ENCODE data around the gene CCL15.
"Not testable (repeated sequence)": the region's sequence is repeated elsewhere in the genome, so short reads cannot be mapped to it uniquely, and the experiment has no call there.

The CCL15 gene, protein sequence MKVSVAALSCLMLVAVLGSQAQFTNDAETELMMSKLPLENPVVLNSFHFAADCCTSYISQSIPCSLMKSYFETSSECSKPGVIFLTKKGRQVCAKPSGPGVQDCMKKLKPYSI

DNA sequence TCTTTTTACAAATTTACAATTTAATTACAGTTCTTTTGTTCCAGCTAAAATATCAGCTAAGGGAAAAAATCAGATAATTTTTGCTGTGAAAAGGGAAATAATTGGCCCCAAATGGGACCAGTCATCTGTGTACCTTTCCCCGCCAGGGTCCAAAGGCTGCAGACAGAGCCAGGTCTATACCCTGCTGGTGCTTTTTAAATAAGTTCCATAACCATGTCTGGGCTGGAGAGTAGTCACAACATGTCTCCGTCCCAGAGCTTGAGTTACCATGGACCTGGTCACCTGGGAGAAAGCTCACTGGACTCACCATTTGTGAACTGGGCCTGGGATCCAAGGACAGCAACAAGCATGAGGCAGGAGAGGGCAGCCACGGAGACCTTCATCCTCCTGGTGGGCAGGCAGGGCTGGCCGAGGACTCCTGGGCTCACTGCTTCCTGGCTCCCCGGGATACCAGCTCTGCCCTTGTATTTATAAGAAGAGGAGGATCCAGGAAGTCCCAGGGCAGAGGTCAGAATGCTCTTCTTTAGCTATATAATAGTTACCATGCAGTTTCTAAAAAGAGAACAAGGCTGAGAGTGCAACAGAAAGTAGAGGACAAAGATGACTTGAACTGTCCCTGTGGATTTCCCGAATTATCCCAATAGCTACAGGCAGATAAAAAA is at the start of gene CCL15:
Gene CCL15 (minus strand): TSS at position 444 of the 662 bp plus-strand sequence. CDS start 61 bp downstream, at position 383.
- no peak for DNase-seq

DNA sequence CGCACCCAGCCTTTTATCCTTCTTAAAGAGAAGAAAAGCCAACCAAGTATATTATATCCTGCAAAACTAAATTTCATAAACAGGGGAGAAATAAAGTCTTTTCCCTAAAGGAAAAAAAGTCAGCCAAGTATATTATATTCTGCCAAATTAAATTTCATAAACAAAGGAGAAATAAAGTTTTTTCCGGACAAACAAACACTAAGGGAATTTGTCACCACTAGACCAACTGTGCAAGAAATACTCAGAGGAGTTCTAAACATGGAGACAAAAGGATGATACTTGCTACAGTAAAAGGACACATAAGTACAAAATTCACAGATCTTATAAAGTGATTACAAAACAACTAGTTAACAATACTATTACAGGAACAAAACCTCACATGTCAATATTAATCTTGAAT is 48.3 kb upstream of the CCL15 start:
- no peak for DNase-seq

DNA sequence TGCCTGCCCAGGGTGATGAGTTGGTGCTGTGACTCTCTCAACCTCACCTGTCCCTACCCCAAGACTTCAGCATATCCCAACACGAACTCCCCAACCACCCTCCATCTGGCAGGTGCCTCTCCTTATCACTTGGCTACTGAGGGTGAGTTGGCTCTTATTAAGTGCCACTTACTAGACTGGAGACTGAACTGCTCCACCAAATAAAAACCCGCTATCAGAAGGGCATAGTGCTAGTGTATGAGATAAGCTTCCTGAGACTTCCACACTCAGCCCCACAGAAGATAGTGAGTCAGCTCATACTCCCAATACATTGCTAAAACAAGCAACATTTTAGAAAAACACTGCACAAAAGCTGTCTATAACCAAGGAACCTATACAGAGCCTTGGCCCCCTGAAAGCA is 46.7 kb upstream of the CCL15 start:
- DNase-seq: no peak

DNA sequence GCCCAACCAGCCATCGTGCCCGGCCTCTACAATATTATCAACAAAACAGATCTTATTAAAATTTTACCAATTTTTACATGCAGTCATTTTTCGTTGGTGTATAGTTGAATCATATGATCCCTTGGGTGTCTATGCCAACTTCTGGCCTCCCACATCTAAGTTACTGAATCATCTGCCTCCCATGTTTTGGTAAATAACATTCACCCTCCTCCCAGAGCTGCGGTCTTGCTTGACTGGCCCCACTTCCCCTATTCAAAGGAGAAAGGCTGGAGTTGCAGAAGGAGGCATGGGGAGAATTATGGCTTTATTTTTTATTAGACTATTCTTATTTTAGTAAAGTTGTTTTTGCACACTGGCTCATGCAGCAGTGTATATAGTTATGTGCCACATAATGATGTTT is 34.9 kb upstream of the CCL15 start:
- DNase-seq: no peak

DNA sequence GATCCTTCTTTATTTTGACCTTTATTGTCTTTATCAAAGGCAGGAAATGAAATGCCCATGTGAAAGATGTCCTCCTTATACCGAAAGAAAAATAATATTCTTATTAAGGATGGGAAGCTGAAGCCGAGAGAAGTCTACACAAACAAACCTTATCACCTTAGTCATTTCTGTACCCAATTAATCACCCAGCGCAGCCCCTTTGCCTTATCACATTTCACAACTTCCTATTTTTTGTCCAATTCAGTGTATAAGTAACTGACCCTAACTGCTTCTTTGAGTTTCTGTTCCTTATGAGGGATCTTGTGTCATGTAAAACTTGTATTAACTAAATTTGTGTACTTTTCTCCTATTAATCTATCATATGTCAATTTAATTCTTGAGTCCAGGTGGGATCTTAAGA is 32.8 kb upstream of the CCL15 start:
- DNase-seq: no peak

DNA sequence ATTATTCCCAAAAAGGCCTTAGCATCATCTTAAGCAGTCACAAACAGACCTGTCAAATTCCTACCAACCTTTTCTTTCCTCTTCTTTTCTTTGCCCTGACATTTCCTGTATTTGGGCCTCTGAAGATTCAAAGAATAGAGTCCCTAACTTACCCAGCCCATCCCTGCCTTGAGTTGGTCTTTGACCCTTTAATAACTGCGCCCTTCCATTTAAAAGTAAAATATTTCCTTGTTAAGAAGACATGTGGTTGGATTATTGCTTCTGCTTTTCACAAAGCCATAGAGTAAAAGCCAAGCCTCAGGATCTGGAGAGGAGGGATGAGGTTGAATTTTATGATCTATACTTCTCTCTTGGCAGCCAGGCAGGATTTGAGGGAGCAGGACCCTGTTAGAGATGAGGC is 29.6 kb upstream of the CCL15 start:
- no peak for DNase-seq

DNA sequence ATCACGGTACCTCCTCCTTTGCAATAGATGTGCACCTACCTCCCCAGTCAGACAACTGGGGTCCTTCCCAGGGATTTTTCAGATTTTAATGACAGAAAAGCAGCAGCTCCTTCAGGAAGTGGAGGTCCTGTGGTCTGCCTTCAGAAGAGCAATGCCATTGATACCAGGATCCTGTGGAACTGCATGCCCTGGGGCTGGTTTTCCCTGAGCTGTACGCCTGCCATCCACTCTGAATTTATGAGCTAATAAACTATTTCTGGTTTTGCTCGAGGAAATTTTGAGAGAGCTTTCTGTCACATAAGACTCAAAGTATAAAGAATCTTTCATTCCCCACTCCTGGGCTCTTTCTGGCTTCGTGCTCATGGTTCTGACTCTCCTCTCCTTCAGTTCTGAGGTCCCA is 26.4 kb upstream of the CCL15 start:
- DNase-seq: no peak

DNA sequence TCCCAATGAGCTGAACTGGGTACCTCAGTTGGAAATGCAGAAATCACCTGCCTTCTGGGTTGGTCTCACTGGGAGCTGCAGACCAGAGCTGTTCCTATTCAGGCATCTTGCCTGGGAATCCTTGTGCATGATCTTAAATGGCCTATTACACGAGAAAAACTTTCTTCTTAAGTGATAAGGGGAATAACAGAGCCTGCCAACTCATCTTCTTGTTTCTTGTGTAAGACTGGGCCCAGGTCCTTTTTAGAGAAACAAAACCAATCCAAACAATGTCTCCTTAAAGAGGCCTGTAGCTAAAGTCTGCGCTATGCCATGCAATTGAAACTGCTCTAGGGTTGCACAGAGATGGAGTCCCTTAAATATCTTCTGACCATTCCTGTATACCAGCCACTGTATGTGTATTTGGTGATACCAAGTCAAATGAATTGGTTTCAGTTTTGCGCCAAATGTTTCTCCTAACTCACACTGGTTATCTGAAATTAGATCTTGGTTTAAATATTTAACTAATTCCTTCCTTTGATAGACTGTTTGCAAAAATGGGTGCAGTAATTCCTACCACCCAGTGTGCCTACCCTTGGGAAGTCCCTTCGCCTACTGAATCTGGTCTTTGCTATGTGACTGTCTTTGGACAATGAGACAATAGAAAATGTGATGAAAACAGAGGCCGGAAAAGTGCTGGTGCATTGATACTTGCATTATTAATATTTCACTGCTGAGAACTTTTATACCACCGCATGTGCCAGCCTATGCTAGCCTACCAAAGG is 22.9 kb upstream of the CCL15 start:
- no peak for DNase-seq

DNA sequence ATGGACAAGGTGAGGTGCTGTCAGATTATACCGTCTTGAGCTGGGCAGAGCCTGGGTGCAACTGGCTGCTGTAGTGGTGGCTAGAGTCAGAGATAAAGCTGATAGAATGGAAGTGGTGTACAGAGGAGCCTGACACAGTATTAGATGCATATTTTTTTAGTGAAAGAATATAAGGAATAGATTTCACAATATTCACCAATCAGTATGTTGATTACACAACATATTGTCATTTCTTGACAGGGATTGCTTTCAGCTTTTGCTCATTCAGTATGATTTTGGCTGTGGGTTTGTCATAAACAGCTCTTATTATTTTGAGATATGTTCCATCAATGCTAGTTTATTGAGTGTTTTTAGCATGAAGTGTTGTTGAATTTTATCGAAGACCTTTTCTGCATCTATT is 18.1 kb upstream of the CCL15 start:
- DNase-seq: no peak

DNA sequence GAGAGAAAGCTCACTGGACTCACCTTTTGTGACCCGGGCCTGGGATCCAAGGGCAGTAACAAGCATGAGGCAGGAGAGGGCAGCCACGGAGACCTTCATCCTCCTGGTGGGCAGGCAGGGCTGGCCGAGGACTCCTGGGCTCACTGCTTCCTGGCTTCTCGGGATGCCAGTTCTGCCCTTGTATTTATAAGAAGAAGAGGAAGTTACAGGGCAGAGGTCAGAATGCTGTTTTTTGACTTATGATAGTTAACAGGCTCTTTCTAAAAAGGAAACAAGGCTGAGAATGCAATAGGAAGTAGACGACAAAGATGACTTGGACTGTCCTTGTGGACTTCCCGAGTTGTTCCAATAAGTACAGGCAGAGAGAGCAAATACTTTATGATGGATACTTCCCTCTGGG is 16.4 kb upstream of the CCL15 start, which contains the start of gene CCL23:
Gene CCL23 (minus strand): TSS at position 174 of the 400 bp plus-strand sequence. CDS start 75 bp downstream, at position 99.
- no peak for DNase-seq

DNA sequence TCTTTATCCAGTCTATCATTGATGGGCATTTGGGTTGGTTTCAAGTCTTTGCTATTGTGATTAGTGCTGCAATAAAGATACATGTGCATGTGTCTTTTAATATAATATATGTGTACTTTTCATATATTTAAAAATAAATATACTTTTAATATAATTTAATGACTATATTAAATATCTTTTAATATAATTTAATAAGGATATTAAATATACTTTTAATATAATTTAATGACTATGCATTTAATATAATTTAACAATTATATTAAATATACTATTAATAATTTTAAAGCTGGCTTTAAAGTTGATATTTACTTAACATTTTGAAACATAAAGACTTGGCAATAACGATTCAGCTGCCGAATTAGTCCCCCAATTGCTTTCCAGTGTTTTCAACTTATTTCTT is 15.2 kb upstream of the CCL15 start:
- DNase-seq: no peak

DNA sequence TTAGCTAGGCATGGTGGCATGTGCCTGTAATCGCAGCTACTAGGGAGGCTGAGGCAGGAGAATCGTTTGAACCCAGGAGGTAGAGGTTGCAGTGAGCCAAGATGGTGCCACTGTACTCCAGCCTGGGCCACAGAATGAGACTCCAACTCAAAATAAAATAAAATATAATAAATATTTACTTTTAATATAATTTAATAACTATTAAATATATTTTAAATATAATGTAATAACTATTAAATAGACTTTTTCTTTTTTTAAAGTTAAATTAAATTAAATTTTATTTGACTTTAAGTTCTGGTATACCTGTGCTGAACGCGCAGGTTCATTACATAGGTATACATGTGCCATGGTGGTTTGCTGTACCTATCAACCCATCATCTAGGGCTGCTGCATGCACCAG is 14.5 kb upstream of the CCL15 start:
- DNase-seq: not testable (repeated sequence)

DNA sequence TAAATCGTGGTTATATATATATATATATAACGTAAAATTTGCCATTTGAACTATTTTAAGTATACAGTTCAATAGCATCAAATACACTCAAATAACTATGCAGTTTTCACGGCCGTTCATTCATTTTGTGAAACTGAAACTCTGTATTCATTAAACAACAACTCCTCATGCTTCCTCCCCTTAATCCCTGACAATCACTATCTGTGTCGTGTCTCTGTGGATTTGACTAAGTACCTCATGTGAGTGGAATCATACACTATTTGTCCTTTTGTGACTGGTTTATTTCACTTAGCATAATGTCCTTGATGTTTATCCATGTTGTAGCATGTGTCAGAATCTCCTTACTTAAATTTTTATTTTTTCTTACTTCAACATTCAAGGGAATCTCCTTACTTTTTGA is 13.6 kb upstream of the CCL15 start:
- no peak for DNase-seq

DNA sequence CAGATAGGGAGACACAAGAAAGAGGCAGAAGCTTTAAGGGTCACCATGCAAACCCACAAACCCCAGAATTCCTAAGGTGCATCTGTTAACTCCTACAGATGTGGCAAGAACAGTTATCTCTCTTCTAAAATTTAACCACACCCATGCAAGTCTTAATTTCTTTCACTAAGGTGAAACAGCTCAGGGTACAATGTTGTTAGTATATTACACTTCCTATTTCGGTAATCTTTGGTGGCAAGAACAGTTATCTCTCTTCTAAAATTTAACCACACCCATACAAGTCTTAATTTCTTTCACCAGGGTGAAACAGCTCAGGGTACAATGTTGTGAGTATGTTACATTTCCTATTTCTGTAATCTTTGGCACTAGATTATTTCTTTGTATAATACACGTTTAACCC is 9.8 kb upstream of the CCL15 start:
- no peak for DNase-seq

DNA sequence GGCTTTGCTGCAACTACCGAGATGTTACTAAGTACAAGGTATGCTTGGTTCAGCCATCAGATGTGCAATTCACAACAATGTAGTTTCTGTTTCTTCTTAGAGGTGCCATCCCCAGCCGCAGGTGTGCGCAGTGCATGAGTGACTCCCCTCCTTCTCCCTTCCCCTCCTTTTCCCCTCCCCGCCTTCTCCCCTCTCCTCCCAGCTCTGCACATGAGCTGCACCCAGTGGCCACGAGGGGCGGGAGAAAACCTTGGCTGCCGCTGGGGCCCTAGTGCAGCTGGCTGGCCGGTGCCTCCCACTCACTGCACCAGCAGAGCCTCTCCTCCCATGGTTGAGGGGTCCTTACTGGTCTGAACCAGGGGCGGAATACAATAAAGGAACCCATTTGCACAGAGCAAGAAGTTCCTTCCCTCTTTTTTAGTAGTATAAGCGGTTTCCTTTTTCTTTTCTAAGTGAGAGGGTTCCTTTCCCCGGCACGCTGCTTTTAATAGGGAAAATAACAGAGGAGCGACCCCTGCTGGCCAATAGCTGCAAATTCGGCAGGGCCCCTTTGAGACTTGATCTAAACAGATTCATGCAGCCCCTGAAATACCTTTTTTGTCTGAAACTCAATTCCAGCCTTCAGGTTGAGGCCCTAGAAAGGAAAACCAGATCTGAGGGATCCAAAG is 7.8 kb upstream of the CCL15 start:
- DNase-seq: no peak

DNA sequence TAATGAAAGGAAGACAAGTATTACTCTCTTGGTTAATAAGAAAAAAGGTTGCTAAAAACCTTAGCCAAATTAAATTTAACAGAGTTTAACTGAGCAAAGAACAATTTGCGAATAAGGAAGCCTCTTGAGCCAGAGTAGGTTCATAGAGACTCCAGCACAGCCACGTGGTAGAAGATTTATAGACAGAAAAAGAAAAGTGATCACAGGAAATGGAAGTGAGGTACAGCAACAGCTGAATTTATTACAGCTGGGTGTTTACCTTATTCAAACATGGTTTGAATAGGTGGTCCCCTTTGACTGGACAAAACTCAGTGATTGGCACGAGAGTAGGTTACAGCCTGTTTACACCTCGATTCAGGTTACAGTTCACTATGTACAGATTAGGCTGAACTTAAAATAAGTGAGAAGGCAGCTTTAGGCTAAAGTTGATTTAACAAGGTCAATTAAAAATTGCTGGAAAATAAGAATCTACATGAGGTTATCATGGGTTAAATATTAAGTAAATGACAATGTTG is 3.3 kb upstream of the CCL15 start:
- DNase-seq: no peak

DNA sequence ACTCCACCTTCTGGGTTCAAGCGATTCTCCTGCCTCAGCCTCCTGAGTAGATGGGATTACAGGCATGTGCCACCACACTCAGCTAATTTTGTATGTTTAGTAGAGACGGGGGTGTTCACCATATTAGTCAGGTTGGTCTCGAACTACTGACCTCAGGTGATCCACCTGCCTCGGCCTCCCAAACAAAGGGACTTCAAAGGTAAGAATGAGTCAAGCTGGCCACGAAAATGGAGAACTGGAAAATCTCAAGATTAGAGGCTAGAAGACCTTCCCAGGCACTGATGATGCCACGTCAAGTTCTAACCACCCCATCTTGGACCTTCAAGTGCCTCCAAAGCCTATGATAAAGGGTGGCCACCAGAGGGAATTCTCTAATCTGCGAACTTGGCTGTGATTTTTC is 1.3 kb upstream of the CCL15 start:
- no peak for DNase-seq

DNA sequence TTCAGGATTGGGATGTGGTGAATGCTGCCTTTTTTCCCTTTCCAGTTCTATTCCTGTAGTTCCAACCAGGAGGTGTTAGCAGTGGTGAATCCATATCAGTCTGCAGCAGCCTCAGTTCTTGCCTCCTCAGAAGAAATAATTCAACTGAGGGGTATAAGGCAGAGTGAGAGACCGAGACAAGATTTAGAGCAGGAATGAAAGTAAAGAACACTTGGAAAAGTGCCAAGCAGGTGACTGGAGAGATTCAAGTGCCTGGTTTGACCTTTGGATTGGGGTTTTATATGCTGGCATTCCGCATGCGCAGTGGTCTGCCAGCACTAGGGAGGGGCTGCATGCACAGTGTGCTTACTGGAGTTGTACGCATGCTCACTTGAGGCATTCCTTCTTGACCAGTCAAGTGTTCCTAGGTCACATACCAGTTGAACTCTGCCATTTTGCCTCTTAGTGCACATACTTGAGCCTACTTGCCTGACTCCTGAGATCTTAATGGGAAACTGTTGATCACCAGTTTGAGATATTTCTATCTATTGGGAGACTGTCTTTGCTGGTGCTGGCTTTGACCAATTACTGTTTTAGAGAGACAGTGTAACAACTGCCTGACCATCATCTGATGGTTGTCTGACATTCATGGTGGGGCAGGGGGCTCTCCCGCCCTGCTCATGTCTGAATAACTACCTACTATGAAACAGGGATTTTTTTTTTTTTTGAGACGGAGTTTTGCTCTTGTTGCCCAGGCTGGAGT is 680 bp upstream of the CCL15 start:
- DNase-seq: no peak

DNA sequence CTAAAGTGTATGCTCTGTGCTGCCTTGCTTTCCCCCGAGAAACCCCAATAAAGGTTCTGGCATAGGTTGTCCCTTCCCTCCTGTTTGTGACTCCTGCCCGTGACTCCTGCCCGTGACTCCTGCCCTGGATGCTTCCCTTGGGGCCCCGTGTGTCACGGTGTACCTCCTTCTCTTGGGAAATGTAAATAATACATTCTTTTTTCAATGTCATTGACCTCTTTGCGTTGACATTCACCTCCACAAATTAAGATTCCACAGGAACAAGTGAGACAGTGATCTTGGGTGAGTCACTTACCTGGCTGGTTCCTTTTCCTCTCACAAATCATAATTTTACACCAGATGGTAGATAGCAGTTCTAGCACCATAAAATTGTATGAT is 632 bp downstream of the CCL15 start:
- DNase-seq: no peak

DNA sequence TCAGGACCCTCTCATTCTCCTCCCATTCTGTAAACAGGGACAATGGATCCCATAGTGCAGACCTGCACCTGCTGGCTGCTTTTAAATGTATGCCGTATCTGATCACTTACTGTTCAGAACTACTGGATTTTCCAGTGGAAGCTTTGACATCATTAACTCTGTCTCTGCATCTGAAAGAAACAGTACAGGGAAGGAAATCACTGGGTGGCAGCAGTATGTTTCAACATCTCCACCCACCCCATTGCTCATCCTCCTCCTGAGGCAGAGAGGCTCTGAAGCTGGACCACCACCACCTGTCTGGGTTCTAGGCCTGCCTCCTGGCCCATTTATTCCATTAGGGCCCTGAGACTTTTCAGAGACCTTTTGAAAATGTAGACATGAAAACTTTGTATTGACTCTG is 2.6 kb downstream of the CCL15 start:
- no peak for DNase-seq

DNA sequence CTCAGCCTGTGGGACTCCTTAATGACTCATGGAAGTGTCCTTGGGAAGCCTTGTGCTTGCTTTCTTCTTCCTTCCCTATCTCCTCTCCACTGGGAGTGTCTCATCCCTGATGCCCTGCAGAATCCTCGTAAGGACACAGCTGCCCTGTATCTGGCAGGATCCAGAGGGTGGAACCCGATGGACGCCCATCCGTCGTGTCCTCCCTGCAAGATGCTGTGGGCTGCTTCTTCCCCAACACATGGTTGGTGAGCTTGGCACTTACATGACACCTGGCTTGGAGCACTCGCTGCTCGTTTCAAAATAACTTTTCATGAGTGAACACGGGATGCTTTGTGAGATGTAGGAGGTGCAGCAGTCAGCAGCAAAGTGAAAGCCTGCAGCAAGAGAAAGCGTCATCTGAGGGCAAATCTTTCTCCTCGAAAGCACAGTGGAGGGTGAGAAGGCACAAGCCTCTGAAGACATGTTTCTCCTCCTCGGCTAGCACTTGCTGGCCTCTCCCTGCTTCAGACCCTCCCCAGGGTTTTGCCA is 3.3 kb downstream of the CCL15 start:
- DNase-seq: no peak

DNA sequence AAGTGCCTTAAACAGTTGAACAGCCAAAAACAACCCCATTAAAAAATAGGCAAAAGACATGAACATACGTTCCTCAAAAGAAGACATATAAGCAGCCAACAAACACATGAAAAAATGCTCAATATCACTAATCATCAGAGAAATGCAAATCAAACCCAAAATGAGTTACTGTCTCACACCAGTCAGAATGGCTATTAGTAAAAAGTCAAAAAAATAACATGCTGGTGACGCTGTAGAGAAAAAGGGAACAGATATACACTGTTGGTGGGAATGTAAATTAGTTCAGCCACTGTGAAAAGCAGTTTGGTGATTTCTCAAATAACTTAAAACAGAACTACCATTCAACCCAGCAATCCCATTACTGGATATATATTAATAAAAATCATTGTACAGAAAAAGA is 6.0 kb downstream of the CCL15 start:
- DNase-seq: not testable (repeated sequence)

DNA sequence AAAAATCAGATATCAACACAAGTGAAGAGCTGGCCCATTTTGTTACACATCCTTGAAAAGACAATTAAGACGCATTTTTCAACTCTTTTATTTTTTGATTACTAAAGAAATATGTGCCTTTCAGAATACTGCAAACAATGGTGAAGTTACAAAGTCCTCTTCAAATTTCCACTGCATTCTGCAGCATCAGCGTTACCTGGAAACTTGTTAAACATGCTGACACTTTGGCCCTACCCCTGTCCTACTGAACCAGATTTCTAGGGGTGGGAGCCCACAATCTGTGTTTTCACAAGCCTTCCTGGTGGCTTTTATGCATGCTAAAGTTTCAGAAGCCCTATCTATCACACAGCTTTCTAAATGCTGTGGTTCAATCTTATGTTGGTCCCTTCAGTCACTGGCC is 10.3 kb downstream of the CCL15 start:
- DNase-seq: no peak

All from activated CD4-positive, alpha-beta T cell treated with anti-CD3 and anti-CD28 coated beads for 1 hour (primary cell).